ENCODE measurements around the gene RUNX1.

RUNX1 gene

GRCh38 chr21:34781526-34781925 lies 267.6 kb downstream of the RUNX1 start:
- no peak for TF ChIP-seq CTCF (IDR thresholded peaks at IDR 0.05)
- H3K27ac ChIP-seq = no peak overlapping the region
- no peak overlapping the region for H3K4me3 ChIP-seq
- no peak for DNase-seq (ENCODE audit: low spot score)

- Histone ChIP-seq H3K4me3 (no peak overlapping the region), H3K27ac (no peak overlapping the region)
- DNase-seq (ENCODE audit: low spot score) = no peak
- no peak for TF ChIP-seq CTCF (IDR thresholded peaks at IDR 0.05)
Measured at GRCh38 chr21:34779860-34780259, 269.2 kb downstream of the RUNX1 start.

GRCh38 chr21:34775793-34776192 lies 273.3 kb downstream of the RUNX1 start:
- no peak overlapping the region for H3K4me3 ChIP-seq
- DNase-seq (ENCODE audit: low spot score) = no peak
- no peak overlapping the region for H3K27ac ChIP-seq
- TF ChIP-seq CTCF (IDR thresholded peaks at IDR 0.05) = no peak

- no peak for TF ChIP-seq CTCF (IDR thresholded peaks at IDR 0.05)
- DNase-seq (ENCODE audit: low spot score) = no peak
- Histone ChIP-seq H3K27ac (no peak overlapping the region), H3K4me3 (no peak overlapping the region)
Measured at GRCh38 chr21:34774750-34775149, 274.4 kb downstream of the RUNX1 start.

- H3K27ac ChIP-seq = no peak overlapping the region
- no peak for TF ChIP-seq CTCF (IDR thresholded peaks at IDR 0.05)
- no peak for DNase-seq (ENCODE audit: low spot score)
- H3K4me3 ChIP-seq = no peak overlapping the region
Measured at GRCh38 chr21:34771512-34772028, 277.5 kb downstream of the RUNX1 start.

GRCh38 chr21:34770576-34770975 lies 278.5 kb downstream of the RUNX1 start:
- no peak for TF ChIP-seq CTCF (IDR thresholded peaks at IDR 0.05)
- no peak overlapping the region for H3K4me3 ChIP-seq
- DNase-seq (ENCODE audit: low spot score) = no peak
- no peak overlapping the region for H3K27ac ChIP-seq

- H3K4me3 ChIP-seq = no peak overlapping the region
Measured at GRCh38 chr21:34768326-34768725, 280.8 kb downstream of the RUNX1 start.

More at GRCh38 chr21:34768326-34768725, 280.8 kb downstream of the RUNX1 start:
- no peak for DNase-seq (ENCODE audit: low spot score)
- no peak for TF ChIP-seq CTCF (IDR thresholded peaks at IDR 0.05)
- H3K27ac ChIP-seq = no peak overlapping the region
